Hair follicular keratinocyte (primary cell): ENCODE data around the gene PAAF1. TPM values are rescaled to one million over a fixed set of nuclear protein-coding genes. Genes with fewer than 3 reads are reported as not detected.

Experiments used
- total RNA-seq: library from RNA; depleted of rRNA; stranded (reverse); fragments of >200 nt; gene quantifications from 2 replicates; pipeline ENCODE4 v1.2.3, GENCODE V29; 2015

The PAAF1 gene
- 8.3 and 19.6 TPM in 2 replicates for total RNA-seq

GRCh38 chr11:73876424-73877310 lies at the start of gene PAAF1, which contains the start of gene COA4:
Gene PAAF1, plus strand, starts transcription at chr11:73876999. Its CDS starts 23 bp downstream, at chr11:73877022.
Gene COA4, minus strand, starts transcription at chr11:73876846. Its CDS starts 3,468 bp downstream, at chr11:73873378.

GRCh38 chr11:73950869-73951710 lies 74.3 kb downstream of the PAAF1 start, which contains the start of gene DNAJB13:
Gene DNAJB13, plus strand, starts transcription at chr11:73951026. Its CDS starts 44 bp downstream, at chr11:73951070.

Other genes with a start within 250 kb of the PAAF1 start
- not detected in 2 replicates for gene PLEKHB1, start 230.4 kb upstream of the PAAF1 start, total RNA-seq
- 118 and 188 TPM in 2 replicates for gene RAB6A, start 115.9 kb upstream of the PAAF1 start, total RNA-seq
- gene MRPL48, start 89.1 kb upstream of the PAAF1 start, total RNA-seq: 54.0 and 67.7 TPM in 2 replicates
- gene COA4, start 153 bp upstream of the PAAF1 start, total RNA-seq: 71.3 and 117 TPM in 2 replicates
- gene DNAJB13, start 74.0 kb downstream of the PAAF1 start, total RNA-seq: not detected in 2 replicates
- gene UCP2, start 105.8 kb downstream of the PAAF1 start, total RNA-seq: 0.47 and 1.8 TPM in 2 replicates
- gene UCP3, start 132.1 kb downstream of the PAAF1 start, total RNA-seq: 0.38 TPM in 1 of 2 replicates, not detected in the other